Neural cell (in vitro differentiated cells): ENCODE data around the gene CRMP1. TPM values are rescaled to one million over a fixed set of nuclear protein-coding genes. Genes with fewer than 3 reads are reported as not detected.

ENCODE experiments used
- H2AFZ ChIP-seq: fragments of 200-600, 300-800 bp; sonication (generic), shearing (Covaris generic); 2 replicates; pipeline ENCODE4 v1.6.0; 2014; ENCODE audit warnings: low read depth, mild to moderate bottlenecking, antibody characterized with exemption, low read length, moderate library complexity
- H3F3A ChIP-seq: fragments of 200-600 bp; shearing (Covaris generic); 2 replicates; pipeline ENCODE4 v1.6.1; 2016; ENCODE audit warnings: mild to moderate bottlenecking, moderate library complexity, mixed read lengths, antibody characterized with exemption, low read length; ENCODE audit not compliant: insufficient read depth, poor library complexity, severe bottlenecking
- H3K27ac ChIP-seq: fragments of 200-600, 300-800 bp; sonication (generic), shearing (Covaris generic); 2 replicates; pipeline ENCODE4 v1.5.1; 2014; ENCODE audit warnings: mild to moderate bottlenecking, low read length, moderate library complexity
- H3K27me3 ChIP-seq: fragments of 300-800, 200-600 bp; sonication (generic), shearing (Covaris generic); 2 replicates; pipeline ENCODE4 v1.6.0; 2014; ENCODE audit warnings: mild to moderate bottlenecking, low read depth, low read length, moderate library complexity; ENCODE audit not compliant: insufficient read depth
- H3K36me3 ChIP-seq: fragments of 300-800, 200-600 bp; sonication (generic), shearing (Covaris generic); 2 replicates; pipeline ENCODE4 v1.5.1; 2014; ENCODE audit warnings: mild to moderate bottlenecking, antibody characterized with exemption, low read length, moderate library complexity; ENCODE audit not compliant: insufficient read depth
- H3K4me2 ChIP-seq: fragments of 300-800, 200-600 bp; sonication (generic), shearing (Covaris generic); 2 replicates; pipeline ENCODE4 v1.6.0; 2014; ENCODE audit warnings: mild to moderate bottlenecking, low read length
- H3K4me3 ChIP-seq: fragments of 300-800, 200-600 bp; sonication (generic), shearing (Covaris generic); 2 replicates; pipeline ENCODE4 v1.5.1; 2014; ENCODE audit warnings: mild to moderate bottlenecking, low read length, moderate library complexity
- H3K79me2 ChIP-seq: fragments of 200-600 bp; shearing (Covaris generic); replicated peaks from 2 replicates; pipeline ENCODE4 v1.6.0; 2014; ENCODE audit warnings: mild to moderate bottlenecking, low read length, moderate library complexity; ENCODE audit not compliant: insufficient read depth
- H3K9ac ChIP-seq: fragments of 300-800, 200-600 bp; sonication (generic), shearing (Covaris generic); 2 replicates; pipeline ENCODE4 v1.6.1; 2016; ENCODE audit warnings: mild to moderate bottlenecking, low read length, mixed read lengths
- H3K9me2 ChIP-seq: fragments of 200-600 bp; shearing (Covaris generic); 2 replicates; pipeline ENCODE4 v1.6.1; 2016; ENCODE audit warnings: mild to moderate bottlenecking, low read length, mixed read lengths; ENCODE audit not compliant: insufficient read depth
- H3K9me3 ChIP-seq: fragments of 200-600, 300-800 bp; sonication (generic), shearing (Covaris generic); 2 replicates; pipeline ENCODE4 v1.6.1; 2016; ENCODE audit warnings: mild to moderate bottlenecking, mixed run types, low read length, moderate library complexity, mixed read lengths
- H4K20me1 ChIP-seq: fragments of 200-600 bp; shearing (Covaris generic); 2 replicates; pipeline ENCODE4 v1.6.1; 2016; ENCODE audit warnings: mild to moderate bottlenecking, mixed run types; ENCODE audit not compliant: insufficient read depth
- CTCF ChIP-seq: fragments of 450-650 bp; IDR thresholded peaks from 2 replicates; pipeline ENCODE4 v1.5.1; 2014; ENCODE audit warnings: antibody characterized with exemption, mild to moderate bottlenecking, moderate library complexity; ENCODE audit not compliant: poor library complexity, severe bottlenecking
- EP300 ChIP-seq: fragments of 450-650 bp; conservative IDR thresholded peaks from 2 replicates; pipeline ENCODE4 v1.6.1; 2014; ENCODE audit warnings: antibody characterized with exemption, mild to moderate bottlenecking, moderate library complexity; ENCODE audit not compliant: poor library complexity, severe bottlenecking
- EZH2 ChIP-seq: fragments of 200-600, 300-800 bp; shearing (Covaris generic), sonication (generic); IDR thresholded peaks from 2 replicates; pipeline ENCODE4 v1.6.1; 2014; ENCODE audit warnings: antibody characterized with exemption, low read length, borderline replicate concordance, mild to moderate bottlenecking; ENCODE audit not compliant: insufficient read depth, poor library complexity, severe bottlenecking
- MXI1 ChIP-seq: fragments of 450-650 bp; conservative IDR thresholded peaks from 2 replicates; pipeline ENCODE4 v1.6.1; 2014; ENCODE audit warnings: antibody characterized with exemption, mild to moderate bottlenecking; ENCODE audit not compliant: poor library complexity, severe bottlenecking
- POLR2AphosphoS5 ChIP-seq: IDR thresholded peaks from 2 replicates; pipeline ENCODE4 v1.6.1; 2012
- RAD21 ChIP-seq: fragments of 450-650 bp; conservative IDR thresholded peaks from 2 replicates; pipeline ENCODE4 v1.6.1; 2014; ENCODE audit warnings: antibody characterized with exemption, mild to moderate bottlenecking, moderate library complexity
- REST ChIP-seq: IDR thresholded peaks from 2 replicates; pipeline ENCODE4 v1.6.1; 2012; ENCODE audit warnings: borderline replicate concordance
- SMC3 ChIP-seq: fragments of 450-650 bp; conservative IDR thresholded peaks from 2 replicates; pipeline ENCODE4 v1.6.1; 2014; ENCODE audit warnings: antibody characterized with exemption, mild to moderate bottlenecking, moderate library complexity; ENCODE audit not compliant: poor library complexity
- TAF1 ChIP-seq: IDR thresholded peaks from 2 replicates; pipeline ENCODE4 v1.6.1; 2012; ENCODE audit warnings: low read depth
- polyA plus RNA-seq: library from polyadenylated mRNA; depleted of rRNA; stranded (reverse); fragments of >200 nt; gene quantifications from 2 replicates; pipeline ENCODE4 v1.2.3, GENCODE V29; 2014

CRMP1 gene
- polyA plus RNA-seq, 1 donor from 2014 or later = 642 TPM

GRCh38 chr4:5917672-5918071, 24.8 kb upstream of the CRMP1 start:
- Histone ChIP-seq H3K27me3 (no peaks in the 10 kb centered on the region), H3F3A (no peaks in the 10 kb centered on the region), H4K20me1 (no peaks in the 10 kb centered on the region), H2AFZ (no peak overlapping the region), H3K27ac (no peak overlapping the region), H3K9me3 (no peaks in the 10 kb centered on the region), H3K36me3 (no peaks in the 10 kb centered on the region), H3K9me2 (no peaks in the 10 kb centered on the region), H3K9ac (no peak overlapping the region), H3K79me2 (no peaks in the 10 kb centered on the region), H3K4me3 (no peak overlapping the region), H3K4me2 (no peak overlapping the region)
- TF ChIP-seq TAF1 = no peak
- no peak for TF ChIP-seq RAD21
- no peak for TF ChIP-seq CTCF

GRCh38 chr4:5916229-5916628, 23.3 kb upstream of the CRMP1 start:
- no peak overlapping the region for H3K4me3 ChIP-seq
- H3K27me3 ChIP-seq = no peaks in the 10 kb centered on the region
- H3K9me2 ChIP-seq = no peaks in the 10 kb centered on the region
- no peaks in the 10 kb centered on the region for H3F3A ChIP-seq
- H3K36me3 ChIP-seq = no peaks in the 10 kb centered on the region
- no peak for TF ChIP-seq CTCF
- no peak for TF ChIP-seq TAF1
- TF ChIP-seq RAD21 = no peak
- TF ChIP-seq POLR2AphosphoS5 = no peak
- TF ChIP-seq EZH2 = no peak
- TF ChIP-seq MXI1 = no peak
- no peak for TF ChIP-seq EP300
- TF ChIP-seq REST = no peak
- no peak for TF ChIP-seq SMC3
- H3K27ac ChIP-seq = no peak overlapping the region
- no peaks in the 10 kb centered on the region for H4K20me1 ChIP-seq
- no peak overlapping the region for H3K9ac ChIP-seq
- no peaks in the 10 kb centered on the region for H3K79me2 ChIP-seq
- H3K4me2 ChIP-seq = no peak overlapping the region
- H2AFZ ChIP-seq = no peak overlapping the region
- no peaks in the 10 kb centered on the region for H3K9me3 ChIP-seq
